ENCODE measurements around the gene GRAMD2A.

GRAMD2A gene

GRCh38 chr15:72217216-72217615, 19.6 kb upstream of the GRAMD2A start:
- Histone ChIP-seq H3K4me3 (no peak overlapping the region), H3K27ac (no peak overlapping the region)
- DNase-seq (ENCODE audit: low spot score) = no peak
- no peak for TF ChIP-seq CTCF (IDR thresholded peaks at IDR 0.05)

- TF ChIP-seq CTCF (IDR thresholded peaks at IDR 0.05) = no peak
- no peak overlapping the region for H3K27ac ChIP-seq
- no peak overlapping the region for H3K4me3 ChIP-seq
- DNase-seq (ENCODE audit: low spot score) = no peak
Measured at GRCh38 chr15:72216079-72216478, 18.5 kb upstream of the GRAMD2A start.

- Histone ChIP-seq H3K4me3 (no peak overlapping the region), H3K27ac (no peak overlapping the region)
- DNase-seq (ENCODE audit: low spot score) = no peak
- no peak for TF ChIP-seq CTCF (IDR thresholded peaks at IDR 0.05)
Measured at GRCh38 chr15:72207558-72208085, 10.0 kb upstream of the GRAMD2A start.

- no peak for DNase-seq (ENCODE audit: low spot score)
- H3K27ac ChIP-seq = no peak overlapping the region
- no peak overlapping the region for H3K4me3 ChIP-seq
- TF ChIP-seq CTCF (IDR thresholded peaks at IDR 0.05) = no peak
Measured at GRCh38 chr15:72206677-72207000, 9.1 kb upstream of the GRAMD2A start.

- no peak for TF ChIP-seq CTCF (IDR thresholded peaks at IDR 0.05)
- H3K27ac ChIP-seq = no peak overlapping the region
- no peak overlapping the region for H3K4me3 ChIP-seq
- no peak for DNase-seq (ENCODE audit: low spot score)
Measured at GRCh38 chr15:72205896-72206676, 8.5 kb upstream of the GRAMD2A start.

- no peak for TF ChIP-seq CTCF (IDR thresholded peaks at IDR 0.05)
- no peak for DNase-seq (ENCODE audit: low spot score)
- H3K4me3 ChIP-seq = no peak overlapping the region
- no peak overlapping the region for H3K27ac ChIP-seq
Measured at GRCh38 chr15:72205273-72205672, 7.7 kb upstream of the GRAMD2A start.

GRCh38 chr15:72203507-72203837, 5.9 kb upstream of the GRAMD2A start:
- TF ChIP-seq CTCF (IDR thresholded peaks at IDR 0.05) = no peak
- no peak for DNase-seq (ENCODE audit: low spot score)
- H3K4me3 ChIP-seq = no peak overlapping the region
- peak overlapping the region; percentile 45 to 59 for H3K27ac ChIP-seq
